ENCODE data around the gene PCMTD2.

DNA sequence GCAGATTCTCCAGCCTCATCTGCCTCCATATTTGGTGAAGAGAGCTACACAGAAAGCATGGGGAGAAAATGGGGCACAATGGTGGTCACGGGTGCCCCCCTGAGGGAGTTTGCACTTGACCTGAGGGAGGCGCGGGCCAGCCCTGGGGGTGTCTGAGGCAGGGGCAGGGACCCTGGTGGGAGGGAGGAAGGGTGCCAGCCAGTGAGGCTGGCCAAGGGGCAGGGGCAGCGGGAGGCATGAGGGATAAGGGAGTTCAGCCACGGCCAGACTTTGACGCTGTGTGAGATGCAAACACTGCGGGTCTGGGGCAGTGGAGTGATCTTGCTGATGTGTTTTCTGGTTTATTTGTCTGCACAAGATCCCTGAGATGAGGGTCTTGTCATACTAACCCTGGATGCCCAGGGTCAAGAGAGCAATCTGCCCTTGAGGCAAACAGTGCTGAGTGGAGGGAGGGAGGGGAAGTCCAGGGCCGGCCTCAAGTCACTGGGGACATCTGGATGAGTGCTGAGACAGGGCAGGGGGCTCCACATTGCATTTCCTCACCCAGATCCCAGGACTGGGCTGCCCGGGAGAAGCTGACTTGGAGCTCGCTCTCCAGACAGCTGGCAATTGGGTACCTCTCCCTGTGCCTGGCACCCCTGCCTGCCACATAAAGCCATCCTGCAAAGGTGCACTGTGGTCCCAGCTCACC, 8.8 kb upstream of the PCMTD2 start:
- TF ChIP-seq ZSCAN20 (CRISPR knock-in tag; IDR thresholded peaks at IDR 0.05): no peak
- TF ChIP-seq, protein P1, sequence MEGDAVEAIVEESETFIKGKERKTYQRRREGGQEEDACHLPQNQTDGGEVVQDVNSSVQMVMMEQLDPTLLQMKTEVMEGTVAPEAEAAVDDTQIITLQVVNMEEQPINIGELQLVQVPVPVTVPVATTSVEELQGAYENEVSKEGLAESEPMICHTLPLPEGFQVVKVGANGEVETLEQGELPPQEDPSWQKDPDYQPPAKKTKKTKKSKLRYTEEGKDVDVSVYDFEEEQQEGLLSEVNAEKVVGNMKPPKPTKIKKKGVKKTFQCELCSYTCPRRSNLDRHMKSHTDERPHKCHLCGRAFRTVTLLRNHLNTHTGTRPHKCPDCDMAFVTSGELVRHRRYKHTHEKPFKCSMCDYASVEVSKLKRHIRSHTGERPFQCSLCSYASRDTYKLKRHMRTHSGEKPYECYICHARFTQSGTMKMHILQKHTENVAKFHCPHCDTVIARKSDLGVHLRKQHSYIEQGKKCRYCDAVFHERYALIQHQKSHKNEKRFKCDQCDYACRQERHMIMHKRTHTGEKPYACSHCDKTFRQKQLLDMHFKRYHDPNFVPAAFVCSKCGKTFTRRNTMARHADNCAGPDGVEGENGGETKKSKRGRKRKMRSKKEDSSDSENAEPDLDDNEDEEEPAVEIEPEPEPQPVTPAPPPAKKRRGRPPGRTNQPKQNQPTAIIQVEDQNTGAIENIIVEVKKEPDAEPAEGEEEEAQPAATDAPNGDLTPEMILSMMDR (IDR thresholded peaks at IDR 0.05): no peak
